Heart right ventricle (tissue), 16 donors: Measurements from ENCODE around the gene SGCA. TPM values are rescaled to one million over a fixed set of nuclear protein-coding genes. Genes with fewer than 3 reads are reported as not detected.

Source experiments
- ATAC-seq, 8 donors: fragments of 200-7000 bp; cut with Tn5 transposase; one replicate each; pipeline ENCODE4 v1.9.1; 2020; ENCODE audit warnings: mild to moderate bottlenecking in 8 of 8, moderate library complexity in 8 of 8, moderate number of reproducible peaks in 1 of 8
- DNase-seq, 2 donors: peaks; one replicate each; pipeline ENCODE4 v3.0.0-alpha.2; 2020
- H3K27ac ChIP-seq, 10 donors: fragments of 200-600 bp; sonication (generic) in 2 of 10; one replicate each; pipeline versions ENCODE4 v1.5.0 to v1.8.0; 2020 to 2022; ENCODE audit warnings: mild to moderate bottlenecking in 3 of 10
- H3K27me3 ChIP-seq, 7 donors: fragments of 200-600 bp; one replicate each; pipeline ENCODE4 v1.8.0; 2021 to 2022; ENCODE audit warnings: mild to moderate bottlenecking in 2 of 7
- H3K36me3 ChIP-seq, 9 donors: fragments of 200-600 bp; sonication (generic) in 1 of 9; one replicate each; pipeline versions ENCODE4 v1.5.0 to v1.8.0; 2020 to 2022; ENCODE audit warnings: mild to moderate bottlenecking in 2 of 9
- H3K4me1 ChIP-seq, 9 donors: fragments of 200-600 bp; sonication (generic) in 1 of 9; one replicate each; pipeline versions ENCODE4 v1.5.0 to v1.8.0; 2020 to 2022; ENCODE audit warnings: mild to moderate bottlenecking in 4 of 9
- H3K4me3 ChIP-seq, 10 donors: fragments of 200-600 bp; sonication (generic) in 2 of 10; one replicate each; pipeline versions ENCODE4 v1.5.0 to v1.8.0; 2020 to 2022; ENCODE audit warnings: mild to moderate bottlenecking in 7 of 10, moderate library complexity in 2 of 10
- H3K9me3 ChIP-seq, 11 donors: fragments of 200-600 bp in 10 of 11; sonication (generic) in 2 of 11; one replicate each; pipeline versions ENCODE4 v1.5.0 to v1.8.0; 2013 to 2022; ENCODE audit warnings: mild to moderate bottlenecking in 2 of 11, control low read depth in 1 of 11, moderate library complexity in 1 of 11
- CTCF ChIP-seq, 9 donors: fragments of 200-600 bp; sonication (generic) in 2 of 9; IDR thresholded peaks; one replicate each; pipeline versions ENCODE4 v1.5.0 to v1.8.0; 2021 to 2022; ENCODE audit warnings: antibody characterized with exemption in 9 of 9, mild to moderate bottlenecking in 5 of 9, moderate library complexity in 1 of 9
- WGBS, 2 donors: extraction: QIAGEN DNeasy Blood & Tissue Kit; methylation state at CpG; one replicate each; pipeline ENCODE4 v1.1.7; 2013; ENCODE audit warnings: inconsistent platforms in 1 of 2; 5-methylcytosine and 5-hydroxymethylcytosine counted together
- intact Hi-C, 10 donors: fragments of 100-400 bp; cut with DNase I; formaldehyde crosslinking; loops; one replicate each; pipeline versions ENCODE4 v1.11.1 to v1.14.2; 2022
- polyA plus RNA-seq, 2 donors: library from polyadenylated mRNA; stranded (reverse); fragments of 200-250 nt; gene quantifications; one replicate each; pipeline ENCODE4 v1.2.3, GENCODE V29; 2013
- total RNA-seq, 10 donors: library from RNA; stranded (reverse); fragmentation: NEBNext Ultra II Directional in 3 of 10; extraction: Animal tissue kit (Norgen Biotek cat#: 25700) in 3 of 10; gene quantifications; one replicate each; pipeline versions ENCODE4 v1.2.1 to v1.2.4, GENCODE V29; 2021 to 2023
- donor health status: Arrhythmogenic right ventricular cardiomyopathy.
- donor health status: ischemic (EF 13 %, LVEDD 7.1; RV severe dilation, severe dysfunction).
- donor health status: healthy with polysubstance abuse.
- donor health status: DM: no; HTN: yes; CAD: no.
- donor health status: DM: no; HTN: no; CAD: no.
- donor health status: ischemic (EF 25% LVEDD 6.9; RV normal size, moderate dysfunction).
- donor health status: ischemic (EF 25% LVEDD 5.7; RV mildly dilated, moderate dysfunction).
- donor health status: healthy.
- donor health status: DM: yes; HTN: yes; CAD: no.
- donor health status: Ischemic cardiomyopathy.
- donor health status: ischemic (EF 35%, LVEDD 5.7; RV mildly dilated, moderate dysfunction).
- donor health status: nonischemic (EF 11% LVEDD 7.7; RV severe dilation, severe dysfunction).
- donor health status: DM: yes; HTN: yes; CAD: no.
- donor health status: PGD.
- donor health status: ischemic (EF 29% LVEDD 5.4; RV normal size, mild dysfunction).
- donor health status: nonischemic (EF 23%, LVEDD 6.1; RV moderate dilation, normal function).

Gene SGCA
- total and polyA plus RNA-seq, 12 donors, result 136 to 314 (median 158) TPM

GRCh38 chr17:50139950-50140885, 25.6 kb upstream of the SGCA start:
- Histone ChIP-seq H3K36me3 (peaks cover 5 to 100% (median 79%) of the 10 kb centered on the region in 9 donors), H3K27me3 (no peaks in the 10 kb centered on the region), H3K4me1 (peaks cover 14 to 61% (median 43%) of the 10 kb centered on the region in 9 donors), H3K9me3 (no peaks in the 10 kb centered on the region), H3K4me3 (peak overlapping the region in 3 of 10 donors; percentile 10 to 19 (median 11)), H3K27ac (peak overlapping the region; percentile 29 to 83 (median 72))
- WGBS, 2 donors, result 30 to 33% methylated on average over 19 of the region's 19 CpGs
- DNase-seq, result peak; percentile 81 to 82
- peak; percentile 71 to 87 (median 78) for ATAC-seq
- TF ChIP-seq CTCF (IDR thresholded peaks at IDR 0.05), result peak; percentile 92 to 99 (median 97)
- intact Hi-C loops, result loop anchor here in 5 of 10 donors (1.0 to 5.0 kb wide), 2 partner anchors 21 to 37 kb away; no protein-coding TSS in a partner anchor

- ATAC-seq, result peak in 2 of 8 donors; percentile 1
- intact Hi-C loops, result loop anchor here in 1 of 10 donors (5.0 kb wide), 1 partner anchor 36 kb away; no protein-coding TSS in a partner anchor
- Histone ChIP-seq H3K27ac (peak overlapping the region; percentile 29 to 83 (median 72)), H3K9me3 (no peaks in the 10 kb centered on the region), H3K36me3 (peaks cover 0 to 96% (median 70%) of the 10 kb centered on the region in 9 donors), H3K4me3 (peak overlapping the region in 3 of 10 donors; percentile 2 to 8 (median 7)), H3K4me1 (peaks cover 21 to 71% (median 52%) of the 10 kb centered on the region in 9 donors), H3K27me3 (no peaks in the 10 kb centered on the region)
- 78 to 88% methylated on average over 16 of the region's 16 CpGs for WGBS, 2 donors
- DNase-seq, result no peak
- no peak for TF ChIP-seq CTCF (IDR thresholded peaks at IDR 0.05)
These were observed 24.6 kb upstream of the SGCA start for GRCh38 chr17:50141026-50141744.

- WGBS, 2 donors, result 61 to 68% methylated on average over 8 of the region's 8 CpGs
- Histone ChIP-seq H3K27ac (peak overlapping the region in 9 of 10 donors; percentile 33 to 83 (median 72)), H3K9me3 (no peaks in the 10 kb centered on the region), H3K4me3 (peak overlapping the region in 1 of 10 donors; percentile 7), H3K27me3 (no peaks in the 10 kb centered on the region), H3K36me3 (peaks cover 0 to 96% (median 65%) of the 10 kb centered on the region in 9 donors), H3K4me1 (peaks cover 26 to 76% (median 58%) of the 10 kb centered on the region in 9 donors)
- no peak for ATAC-seq
- intact Hi-C loops, result loop anchor here in 1 of 10 donors (5.0 kb wide), 1 partner anchor 36 kb away; no protein-coding TSS in a partner anchor
- DNase-seq, result no peak
- no peak for TF ChIP-seq CTCF (IDR thresholded peaks at IDR 0.05)
These were observed 24.1 kb upstream of the SGCA start for GRCh38 chr17:50141745-50142110.
